ENCODE results near the gene TCEA3.

- no peak for TF ChIP-seq REST (IDR thresholded peaks at IDR 0.05; ENCODE audit: insufficient replicate concordance, low read depth)
- no peak for TF ChIP-seq POLR2AphosphoS5 (IDR thresholded peaks at IDR 0.05; ENCODE audit: low read depth)
- no peak for TF ChIP-seq GABPA (IDR thresholded peaks at IDR 0.05; ENCODE audit: low read depth)
- TF ChIP-seq CTCF (IDR thresholded peaks at IDR 0.05; ENCODE audit: insufficient read depth, low read length), result no peak
These were observed 3.8 kb upstream of the TCEA3 start for GRCh38 chr1:23428136-23428905.

All from HL-60 (cell line).